MCF 10A (cell line): ENCODE data around the gene C2orf78. TPM values are rescaled to one million over a fixed set of nuclear protein-coding genes. Genes with fewer than 3 reads are reported as not detected.

Experiments
- BruUV-seq: library from RNA; stranded (reverse); fragments of 400-500 nt; replicated peaks from 2 replicates; lab custom pipeline; 2021; lab: Mats Ljungman, UMichigan
- CTCF ChIA-PET: fragments of 300-600 bp; sonication (Branson Sonifier 250); formaldehyde crosslinking; extraction: SDS; loops from one replicate; lab custom pipeline; 2021; ENCODE audit warnings: antibody characterized with exemption, inconsistent platforms; lab: Yijun Ruan, JAX
- POLR2A ChIA-PET: fragments of 300-600, 350-650 bp; sonication (Branson Sonifier 250); formaldehyde crosslinking; extraction: SDS; loops from one replicate; lab custom pipeline; 2020; ENCODE audit warnings: antibody characterized with exemption, inconsistent platforms; lab: Yijun Ruan, JAX
- DNase-seq: peaks from one replicate; pipeline ENCODE4 v3.0.0-alpha.2; 2018; ENCODE audit not compliant: unreplicated experiment
- H3K27ac Mint-ChIP-seq: one replicate; pipeline ENCODE4 v1.8.0; 2022; ENCODE audit warnings: mild to moderate bottlenecking, low read depth, mixed read lengths; ENCODE audit not compliant: unreplicated experiment
- H3K27me3 Mint-ChIP-seq: one replicate; pipeline ENCODE4 v1.8.0; 2022; ENCODE audit warnings: mixed read lengths; ENCODE audit not compliant: insufficient read depth, unreplicated experiment
- H3K36me3 Mint-ChIP-seq: one replicate; pipeline ENCODE4 v1.8.0; 2022; ENCODE audit warnings: mild to moderate bottlenecking, moderate library complexity, mixed read lengths; ENCODE audit not compliant: insufficient read depth, unreplicated experiment
- H3K4me1 Mint-ChIP-seq: one replicate; pipeline ENCODE4 v1.8.0; 2022; ENCODE audit warnings: mixed read lengths; ENCODE audit not compliant: insufficient read depth, unreplicated experiment
- H3K4me3 Mint-ChIP-seq: one replicate; pipeline ENCODE4 v1.8.0; 2022; ENCODE audit warnings: mild to moderate bottlenecking, moderate library complexity, mixed read lengths; ENCODE audit not compliant: unreplicated experiment
- H3K9me3 Mint-ChIP-seq: one replicate; pipeline ENCODE4 v1.8.0; 2022; ENCODE audit warnings: mixed read lengths; ENCODE audit not compliant: unreplicated experiment
- intact Hi-C: fragments of 100-400 bp; cut with micrococcal nuclease; formaldehyde crosslinking; loops from 2 replicates; pipeline ENCODE4 v1.14.1; 2022
- total RNA-seq: library from RNA; stranded (reverse); gene quantifications from 2 replicates; pipeline ENCODE4 v1.2.3, GENCODE V29; 2022
- TF ChIP-seq, protein P1 (sequence below): fragments of 200-600 bp; IDR thresholded peaks from one replicate; pipeline ENCODE4 v1.8.0; 2022; ENCODE audit warnings: antibody characterized with exemption, mild to moderate bottlenecking; ENCODE audit not compliant: unreplicated experiment

C2orf78 gene
- total RNA-seq, 1 experiment from 2014 or later = not detected

DNA sequence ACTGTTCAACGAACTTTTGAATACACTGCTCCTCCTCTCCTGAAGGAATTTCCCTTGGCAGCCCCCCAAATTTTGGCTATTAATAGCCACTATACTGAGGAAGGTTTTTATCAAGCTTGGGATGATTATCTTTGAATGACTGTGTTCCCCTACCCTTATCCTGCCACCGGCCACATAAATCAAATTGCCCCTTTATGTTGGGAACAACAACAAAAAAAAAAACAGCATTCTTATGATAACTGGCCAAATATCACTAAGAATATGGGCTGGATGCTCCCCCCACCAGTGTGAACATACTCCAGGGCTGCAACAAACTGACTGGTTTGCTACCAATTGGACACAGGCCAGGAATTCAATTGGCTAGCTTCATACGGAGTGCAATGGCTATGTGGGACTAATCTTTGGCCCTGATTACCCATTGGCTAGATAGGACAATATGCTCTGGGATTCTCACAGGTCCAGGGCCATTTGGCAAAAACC is 24.7 kb upstream of the C2orf78 start:
- BruUV-seq = no TSS peak
- Mint-ChIP-seq H3K36me3 (peaks cover 84% of the 10 kb centered on the region), H3K9me3 (no peaks in the 10 kb centered on the region), H3K4me1 (peaks cover 3% of the 10 kb centered on the region), H3K27me3 (no peaks in the 10 kb centered on the region), H3K4me3 (no peak overlapping the region), H3K27ac (no peak overlapping the region)
- no peak for DNase-seq
- POLR2A ChIA-PET = interaction anchor here (0.8 kb wide), 1 partner anchor 65 kb away, joined by 3 read pairs; no protein-coding TSS in a partner anchor
- intact Hi-C loops = no loop called here
- TF ChIP-seq, protein P1, sequence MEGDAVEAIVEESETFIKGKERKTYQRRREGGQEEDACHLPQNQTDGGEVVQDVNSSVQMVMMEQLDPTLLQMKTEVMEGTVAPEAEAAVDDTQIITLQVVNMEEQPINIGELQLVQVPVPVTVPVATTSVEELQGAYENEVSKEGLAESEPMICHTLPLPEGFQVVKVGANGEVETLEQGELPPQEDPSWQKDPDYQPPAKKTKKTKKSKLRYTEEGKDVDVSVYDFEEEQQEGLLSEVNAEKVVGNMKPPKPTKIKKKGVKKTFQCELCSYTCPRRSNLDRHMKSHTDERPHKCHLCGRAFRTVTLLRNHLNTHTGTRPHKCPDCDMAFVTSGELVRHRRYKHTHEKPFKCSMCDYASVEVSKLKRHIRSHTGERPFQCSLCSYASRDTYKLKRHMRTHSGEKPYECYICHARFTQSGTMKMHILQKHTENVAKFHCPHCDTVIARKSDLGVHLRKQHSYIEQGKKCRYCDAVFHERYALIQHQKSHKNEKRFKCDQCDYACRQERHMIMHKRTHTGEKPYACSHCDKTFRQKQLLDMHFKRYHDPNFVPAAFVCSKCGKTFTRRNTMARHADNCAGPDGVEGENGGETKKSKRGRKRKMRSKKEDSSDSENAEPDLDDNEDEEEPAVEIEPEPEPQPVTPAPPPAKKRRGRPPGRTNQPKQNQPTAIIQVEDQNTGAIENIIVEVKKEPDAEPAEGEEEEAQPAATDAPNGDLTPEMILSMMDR = no peak
- CTCF ChIA-PET = interaction anchor here (0.6 to 1.7 kb wide), 5 partner anchors 12 to 295 kb away, joined by 3 to 8 read pairs (median 3); no protein-coding TSS in a partner anchor

DNA sequence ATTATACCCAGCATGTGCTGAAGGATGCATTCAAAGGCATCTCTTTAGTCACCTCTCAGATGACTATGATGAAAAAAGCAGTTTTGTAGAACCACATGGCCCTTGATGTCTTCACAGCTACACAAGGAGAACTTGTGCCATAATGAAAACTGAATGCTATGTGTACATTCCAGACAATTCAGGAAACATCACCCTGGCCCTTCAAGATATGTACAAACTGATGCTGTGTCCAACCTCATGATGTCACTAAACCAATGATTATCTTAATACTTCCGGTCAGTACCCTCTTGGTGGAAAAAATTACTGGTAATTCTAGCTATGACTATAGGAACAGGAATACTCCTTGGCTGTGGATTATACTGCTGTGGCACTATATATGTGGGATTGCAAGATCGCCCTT is 24.1 kb upstream of the C2orf78 start:
- intact Hi-C loops = no loop called here
- H3K27me3 Mint-ChIP-seq = no peaks in the 10 kb centered on the region
- H3K4me3 Mint-ChIP-seq = no peak overlapping the region
- H3K36me3 Mint-ChIP-seq = peaks cover 90% of the 10 kb centered on the region
- no peaks in the 10 kb centered on the region for H3K4me1 Mint-ChIP-seq
- no peak for DNase-seq
- no TSS peak for BruUV-seq
- H3K9me3 Mint-ChIP-seq = no peaks in the 10 kb centered on the region
- ChIA-PET CTCF (interaction anchor here (0.6 to 1.7 kb wide), 4 partner anchors 13 to 294 kb away, joined by 3 to 4 read pairs (median 3); no protein-coding TSS in a partner anchor), POLR2A (interaction anchor here (0.8 to 1.2 kb wide), 4 partner anchors 9 to 64 kb away, joined by 3 to 4 read pairs (median 3); no protein-coding TSS in a partner anchor)
- H3K27ac Mint-ChIP-seq = no peak overlapping the region
- TF ChIP-seq, protein P1 = no peak

DNA sequence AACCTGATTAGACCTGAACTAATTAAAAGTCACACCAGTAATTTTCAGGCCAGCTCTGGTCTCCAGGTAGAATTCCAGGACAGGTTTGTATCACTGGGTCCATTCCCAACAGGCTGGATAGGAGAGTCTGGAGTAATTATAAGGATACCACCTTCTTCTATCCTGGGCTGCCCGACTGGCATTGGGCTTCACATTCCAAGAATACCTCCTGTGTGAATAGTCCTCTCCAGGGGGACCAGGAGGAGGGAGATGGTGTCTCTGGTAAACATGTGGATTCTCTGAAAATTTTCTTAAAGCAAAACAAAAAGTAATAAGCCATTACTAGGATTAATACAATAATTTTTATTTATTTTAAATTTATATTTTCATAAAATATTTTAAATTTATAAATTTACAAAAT is 21.4 kb upstream of the C2orf78 start:
- TF ChIP-seq, protein P1 = no peak
- intact Hi-C loops = no loop called here
- BruUV-seq = no TSS peak
- ChIA-PET CTCF (no interaction called here), POLR2A (interaction anchor here (0.7 to 1.5 kb wide), 3 partner anchors 14 to 19 kb away, joined by 3 to 6 read pairs (median 3); partner anchors contain the start of gene DUSP11)
- Mint-ChIP-seq H3K9me3 (no peaks in the 10 kb centered on the region), H3K27ac (no peak overlapping the region), H3K36me3 (peaks cover 91% of the 10 kb centered on the region), H3K4me1 (peaks cover 3% of the 10 kb centered on the region), H3K4me3 (no peak overlapping the region), H3K27me3 (no peaks in the 10 kb centered on the region)
- DNase-seq = no peak

DNA sequence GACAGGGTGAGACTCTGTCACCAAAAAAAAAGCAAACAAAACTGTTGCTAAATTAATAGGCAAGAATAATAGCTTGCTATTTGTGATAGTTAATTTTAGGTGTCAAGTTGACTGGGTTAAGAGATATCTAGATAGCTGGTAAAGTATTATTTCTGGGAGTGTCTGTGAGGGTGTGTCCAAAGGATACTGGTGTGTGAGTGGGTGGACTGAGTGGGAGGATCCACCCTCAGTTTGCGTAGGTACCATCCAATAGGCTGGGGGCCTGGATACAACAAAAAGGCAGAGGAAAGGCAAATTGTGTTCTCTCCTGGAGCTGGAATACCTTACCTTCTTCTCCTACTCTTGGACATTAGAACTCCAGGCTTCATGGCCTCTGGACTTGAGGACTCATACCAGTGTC is 19.0 kb upstream of the C2orf78 start:
- TF ChIP-seq, protein P1 = no peak
- intact Hi-C loops = no loop called here
- ChIA-PET CTCF (interaction anchor here (0.8 kb wide), 1 partner anchor 86 kb away, joined by 3 read pairs; no protein-coding TSS in a partner anchor), POLR2A (interaction anchor here (0.8 to 1.7 kb wide), 3 partner anchors 9 to 76 kb away, joined by 3 to 5 read pairs (median 4); no protein-coding TSS in a partner anchor)
- Mint-ChIP-seq H3K9me3 (no peaks in the 10 kb centered on the region), H3K36me3 (peaks cover 99% of the 10 kb centered on the region), H3K27ac (no peak overlapping the region), H3K27me3 (no peaks in the 10 kb centered on the region), H3K4me3 (no peak overlapping the region), H3K4me1 (peaks cover 9% of the 10 kb centered on the region)
- no peak for DNase-seq
- BruUV-seq = no TSS peak
